ENCODE measurements around the gene HSPA12A. TPM values are rescaled to one million over a fixed set of nuclear protein-coding genes. Genes with fewer than 3 reads are reported as not detected.

HSPA12A gene
- total RNA-seq, 1 donor: 35.4 TPM

DNA sequence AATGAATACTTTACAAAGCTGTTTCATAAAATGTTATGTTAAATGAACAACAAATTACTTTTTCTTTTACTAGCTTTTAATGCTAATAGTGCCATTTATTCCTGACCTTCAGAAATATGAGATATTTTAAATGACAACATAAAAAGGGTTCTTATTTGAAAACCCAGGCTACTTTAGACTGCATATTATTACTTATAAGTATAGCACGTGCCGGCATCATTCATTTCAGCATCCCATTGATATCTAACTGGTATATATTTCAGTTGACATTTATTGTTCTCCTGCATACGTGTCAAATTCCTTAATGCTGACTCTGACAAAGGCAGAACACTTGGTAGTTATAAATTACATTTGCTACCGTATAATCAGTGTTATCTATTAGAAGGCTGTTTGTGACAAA, 86.3 kb downstream of the HSPA12A start:
- no peak overlapping the region for H3K4me3 ChIP-seq (ENCODE audit: low read depth, low read length)
- TF ChIP-seq, protein P1, sequence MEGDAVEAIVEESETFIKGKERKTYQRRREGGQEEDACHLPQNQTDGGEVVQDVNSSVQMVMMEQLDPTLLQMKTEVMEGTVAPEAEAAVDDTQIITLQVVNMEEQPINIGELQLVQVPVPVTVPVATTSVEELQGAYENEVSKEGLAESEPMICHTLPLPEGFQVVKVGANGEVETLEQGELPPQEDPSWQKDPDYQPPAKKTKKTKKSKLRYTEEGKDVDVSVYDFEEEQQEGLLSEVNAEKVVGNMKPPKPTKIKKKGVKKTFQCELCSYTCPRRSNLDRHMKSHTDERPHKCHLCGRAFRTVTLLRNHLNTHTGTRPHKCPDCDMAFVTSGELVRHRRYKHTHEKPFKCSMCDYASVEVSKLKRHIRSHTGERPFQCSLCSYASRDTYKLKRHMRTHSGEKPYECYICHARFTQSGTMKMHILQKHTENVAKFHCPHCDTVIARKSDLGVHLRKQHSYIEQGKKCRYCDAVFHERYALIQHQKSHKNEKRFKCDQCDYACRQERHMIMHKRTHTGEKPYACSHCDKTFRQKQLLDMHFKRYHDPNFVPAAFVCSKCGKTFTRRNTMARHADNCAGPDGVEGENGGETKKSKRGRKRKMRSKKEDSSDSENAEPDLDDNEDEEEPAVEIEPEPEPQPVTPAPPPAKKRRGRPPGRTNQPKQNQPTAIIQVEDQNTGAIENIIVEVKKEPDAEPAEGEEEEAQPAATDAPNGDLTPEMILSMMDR (IDR thresholded peaks at IDR 0.05; ENCODE audit: insufficient read depth, low read depth, low read length): no peak
- no peak for DNase-seq (ENCODE audit: low read depth)

DNA sequence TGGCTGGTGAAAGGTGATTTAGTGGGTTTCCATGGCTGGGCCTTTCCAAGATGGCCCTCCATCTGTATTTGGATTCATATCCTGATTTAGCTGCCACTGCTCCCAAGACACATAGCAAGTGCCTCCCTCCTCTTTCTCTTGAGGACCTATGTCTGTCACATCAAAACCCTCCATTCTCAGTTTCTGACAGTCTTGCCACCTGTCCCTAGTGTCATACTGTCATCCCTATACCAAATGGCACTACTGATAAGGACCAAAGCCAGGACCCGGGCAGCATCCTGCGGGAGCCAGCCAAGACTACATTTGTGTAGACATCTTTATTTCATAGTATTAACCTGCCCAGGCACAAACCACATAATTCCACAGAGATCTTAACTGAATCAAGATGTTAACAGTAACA, 86.8 kb downstream of the HSPA12A start:
- TF ChIP-seq, protein P1 (IDR thresholded peaks at IDR 0.05; ENCODE audit: insufficient read depth, low read depth, low read length): no peak

DNA sequence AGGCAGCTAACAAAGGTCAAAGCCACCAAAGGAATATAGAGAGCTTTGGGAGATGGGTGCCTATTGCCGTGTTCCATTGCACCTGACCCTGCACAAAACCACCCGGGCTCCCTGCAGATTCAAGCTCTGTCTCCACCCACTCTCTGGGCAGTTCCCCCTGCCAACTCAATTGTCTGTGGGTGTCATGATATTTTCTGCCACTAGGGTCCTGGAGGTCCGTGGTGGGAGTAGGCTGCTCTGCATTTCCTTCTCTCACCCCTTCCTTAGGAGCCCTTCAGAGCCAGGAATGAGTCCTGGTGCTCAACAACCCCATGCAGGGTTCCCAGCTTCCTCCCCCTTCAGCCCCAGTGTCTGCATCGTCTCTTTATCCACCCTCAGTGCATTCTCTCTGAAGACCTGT, 87.5 kb downstream of the HSPA12A start:
- no peak for DNase-seq (ENCODE audit: low read depth)
- TF ChIP-seq, protein P1 (IDR thresholded peaks at IDR 0.05; ENCODE audit: insufficient read depth, low read depth, low read length): peak; percentile 41
- H3K4me3 ChIP-seq (ENCODE audit: low read depth, low read length): no peak overlapping the region

More for the DNA sequence above, 86.8 kb downstream of the HSPA12A start:
- DNase-seq (ENCODE audit: low read depth): no peak
- H3K4me3 ChIP-seq (ENCODE audit: low read depth, low read length): no peak overlapping the region

DNA sequence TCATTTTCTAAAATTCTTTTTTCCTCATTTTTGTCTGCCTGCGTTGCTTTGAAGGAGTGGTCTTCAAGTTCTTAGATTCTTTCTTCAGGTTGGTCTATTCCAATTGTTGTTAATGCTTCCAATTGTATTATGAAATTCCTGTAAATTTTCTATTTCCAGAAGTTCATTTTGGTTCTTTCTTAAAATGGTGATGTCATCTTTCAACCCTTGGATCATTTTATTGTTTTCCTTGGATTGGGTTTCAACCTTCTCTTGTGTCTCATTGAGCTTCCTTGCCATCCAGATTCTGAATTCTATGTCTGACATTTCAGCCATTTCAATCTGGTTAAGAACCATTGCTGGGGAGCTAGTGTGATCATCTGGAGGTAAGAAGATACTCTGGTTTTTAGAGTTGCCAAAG, 88.5 kb downstream of the HSPA12A start:
- DNase-seq (ENCODE audit: low read depth): no peak
- H3K4me3 ChIP-seq (ENCODE audit: low read depth, low read length): no peak overlapping the region
- TF ChIP-seq, protein P1 (IDR thresholded peaks at IDR 0.05; ENCODE audit: insufficient read depth, low read depth, low read length): no peak

DNA sequence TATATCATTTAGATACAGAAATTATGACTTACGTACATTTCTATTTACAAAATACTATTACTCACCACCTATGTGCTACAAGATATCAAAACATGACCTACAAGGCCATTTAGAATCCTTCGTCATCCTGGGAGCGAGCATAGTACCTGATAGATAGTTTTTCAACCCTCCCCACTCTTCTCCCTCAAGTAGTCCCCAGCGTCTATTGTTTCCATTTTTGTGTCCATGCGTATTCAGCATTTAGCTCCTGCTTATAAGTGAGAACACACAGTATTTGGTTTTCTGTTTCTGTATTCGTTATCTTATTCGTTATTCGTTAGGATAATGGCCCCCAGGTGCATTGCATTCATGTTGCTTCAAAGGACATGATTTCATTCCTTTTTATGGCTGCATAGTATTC, 93.5 kb downstream of the HSPA12A start:
- no peak for DNase-seq (ENCODE audit: low read depth)

DNA sequence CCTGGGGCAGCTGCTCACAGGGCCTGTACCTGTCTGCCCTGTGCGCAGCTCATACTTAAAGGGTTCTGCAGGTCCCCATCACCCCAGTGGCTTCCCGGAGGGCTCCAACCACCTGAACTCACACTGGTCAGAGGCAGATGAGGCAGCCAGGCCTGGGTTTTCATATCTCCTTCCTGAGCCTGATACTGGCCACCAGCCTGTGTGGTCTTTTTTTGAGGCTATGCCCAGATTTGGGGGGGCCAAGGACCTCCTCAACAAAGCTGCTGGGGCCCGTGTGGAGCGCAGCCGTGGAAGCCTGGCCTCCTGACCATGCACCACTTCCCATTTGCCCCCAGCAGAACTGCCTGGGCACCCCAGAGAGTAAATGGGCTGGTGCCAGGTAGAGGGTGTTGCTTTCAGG, 95.9 kb downstream of the HSPA12A start:
- no peak overlapping the region for H3K4me3 ChIP-seq (ENCODE audit: low read depth, low read length)

More for the DNA sequence above, 93.5 kb downstream of the HSPA12A start:
- no peak overlapping the region for H3K4me3 ChIP-seq (ENCODE audit: low read depth, low read length)
- TF ChIP-seq, protein P1 (IDR thresholded peaks at IDR 0.05; ENCODE audit: insufficient read depth, low read depth, low read length): no peak

DNA sequence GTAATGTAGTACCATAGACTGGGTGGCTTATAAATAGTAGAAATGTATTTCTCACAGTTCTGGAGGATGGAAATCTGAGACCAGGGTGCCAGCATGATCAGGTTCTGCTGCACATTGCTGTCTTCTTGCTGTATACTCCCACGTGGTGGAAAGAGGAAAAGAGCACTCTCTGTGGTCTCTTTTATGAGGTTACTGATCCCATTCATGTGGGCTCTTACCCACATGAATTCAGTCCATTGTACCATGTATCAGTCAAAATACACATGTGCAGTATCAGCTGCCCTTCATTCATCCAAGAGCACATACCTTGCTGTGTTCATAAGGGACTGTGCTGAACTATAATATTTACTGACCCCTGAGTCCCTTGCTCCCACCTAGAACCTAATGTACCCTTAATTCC, 104.5 kb downstream of the HSPA12A start:
- no peak overlapping the region for H3K4me3 ChIP-seq (ENCODE audit: low read depth, low read length)
- TF ChIP-seq, protein P1 (IDR thresholded peaks at IDR 0.05; ENCODE audit: insufficient read depth, low read depth, low read length): no peak
- no peak for DNase-seq (ENCODE audit: low read depth)

More for the DNA sequence above, 95.9 kb downstream of the HSPA12A start:
- TF ChIP-seq, protein P1 (IDR thresholded peaks at IDR 0.05; ENCODE audit: insufficient read depth, low read depth, low read length): no peak
- no peak for DNase-seq (ENCODE audit: low read depth)
